K562 (cell line): ENCODE measurements around the gene ANGPTL3.

Source experiments
- BRCA1 ChIP-seq, 2 experiments: fragments of 450-650 bp in 1 of 2; sonication (generic) in 1 of 2; formaldehyde crosslinking in 1 of 2; IDR thresholded peaks; 2 replicates each; pipeline versions ENCODE4 v1.5.0 to v1.6.1; 2017 to 2020; ENCODE audit warnings: mild to moderate bottlenecking in 1 of 2, missing genetic modification reagents in 1 of 2
- CBX3 ChIP-seq, 2 experiments: IDR thresholded peaks; 1 replicate in 1 of 2; 2 replicates in 1 of 2; pipeline ENCODE4 v1.6.1; 2012; ENCODE audit warnings: inconsistent platforms in 2 of 2, low read length in 2 of 2, borderline replicate concordance in 1 of 2, control low read depth in 1 of 2
- CTCF ChIP-seq, 3 experiments: IDR thresholded peaks in 2 of 3; conservative IDR thresholded peaks in 1 of 3; 2 replicates each; pipeline ENCODE4 v1.5.1; 2011 to 2012; ENCODE audit warnings: low read length in 3 of 3, mild to moderate bottlenecking in 3 of 3, control low read depth in 2 of 3, improper control_type of control experiment in 1 of 3, inconsistent platforms in 1 of 3, low read depth in 1 of 3, mixed read lengths in 1 of 3, moderate library complexity in 1 of 3; ENCODE audit not compliant: insufficient read depth in 2 of 3
- ELK3 ChIP-seq: fragments of 450-650 bp; formaldehyde crosslinking; IDR thresholded peaks from 2 replicates; pipeline ENCODE4 v1.4.0; 2020; ENCODE audit warnings: mild to moderate bottlenecking
- EZH2 ChIP-seq: IDR thresholded peaks from 2 replicates; pipeline ENCODE4 v1.6.1; 2012; ENCODE audit warnings: low read depth, mild to moderate bottlenecking, inconsistent platforms, low read length, borderline replicate concordance
- HDGF ChIP-seq: fragments of 450-650 bp; IDR thresholded peaks from 2 replicates; pipeline ENCODE4 v1.6.1; 2016
- HSF4 ChIP-seq: fragments of 250-450 bp; sonication (Bioruptor Pico); IDR thresholded peaks from 2 replicates; pipeline ENCODE4 v2.1.2; 2022; ENCODE audit warnings: mild to moderate bottlenecking, moderate library complexity, borderline replicate concordance
- NCOR1 ChIP-seq: fragments of 450-650 bp; IDR thresholded peaks from 2 replicates; pipeline ENCODE4 v1.6.1; 2016; ENCODE audit warnings: mild to moderate bottlenecking, moderate library complexity
- NR2C2 ChIP-seq, 2 experiments: fragments of 200-800 bp in 1 of 2; sonication (Bioruptor generic) in 1 of 2; sonication (generic) in 1 of 2; formaldehyde crosslinking in 1 of 2; IDR thresholded peaks; 2 replicates each; pipeline versions ENCODE4 v1.6.1 to v1.8.0; 2016 to 2022; ENCODE audit warnings: mild to moderate bottlenecking in 1 of 2, missing compliant biosample characterization in 1 of 2, missing genetic modification characterization in 1 of 2, missing genetic modification reagents in 1 of 2
- POLR2A ChIP-seq: fragments of 450-650 bp; conservative IDR thresholded peaks from 2 replicates; pipeline ENCODE4 v1.6.1; 2016
- POLR2AphosphoS2 ChIP-seq: IDR thresholded peaks from 2 replicates; pipeline ENCODE4 v1.6.1; 2012; ENCODE audit warnings: low read length, improper control_type of control experiment
- TBL1XR1 ChIP-seq, 2 experiments: IDR thresholded peaks; 2 replicates each; pipeline ENCODE4 v1.6.1; 2012; ENCODE audit warnings: improper control_type of control experiment in 2 of 2, low read length in 2 of 2, mild to moderate bottlenecking in 1 of 2
- ZNF263 ChIP-seq: sonication (generic); formaldehyde crosslinking; IDR thresholded peaks from 2 replicates; pipeline ENCODE4 v1.8.0; 2022; ENCODE audit warnings: mild to moderate bottlenecking, missing genetic modification reagents, borderline replicate concordance
- ZNF695 ChIP-seq: fragments of 450-650 bp; formaldehyde crosslinking; IDR thresholded peaks from 2 replicates; pipeline ENCODE4 v1.4.0; 2020; ENCODE audit warnings: mild to moderate bottlenecking, moderate library complexity

- TF ChIP-seq EZH2 (no peak), TBL1XR1 (IDR thresholded peaks at IDR 0.05; ENCODE audit: low read length in 2 of 2) (no peak), CTCF (IDR thresholded peaks at IDR 0.05 in 2 of 3, conservative IDR thresholded peaks at IDR 0.05 in 1 of 3; ENCODE audit: insufficient read depth in 2 of 3, low read depth in 1 of 3, low read length in 3 of 3) (no peak), BRCA1 (IDR thresholded peaks at IDR 0.05) (no peak), BRCA1 (CRISPR knock-in tag; IDR thresholded peaks at IDR 0.05) (no peak), HDGF (no peak), ZNF263 (no peak), POLR2AphosphoS2 (no peak), CBX3 (IDR thresholded peaks at IDR 0.05; ENCODE audit: borderline replicate concordance in 1 of 2, low read length in 2 of 2) (no peak), NCOR1 (no peak), NR2C2 (CRISPR knock-in tag; IDR thresholded peaks at IDR 0.05) (no peak), NR2C2 (tag; IDR thresholded peaks at IDR 0.05) (no peak), POLR2A (no peak), ELK3 (CRISPR knock-in tag) (no peak), ZNF695 (no peak), HSF4 (CRISPR knock-in tag) (no peak)
These were observed 57.4 kb downstream of the ANGPTL3 start for GRCh38 chr1:62654744-62655143.
